Stimulated activated CD8-positive, alpha-beta memory T cell treated with anti-CD3 and anti-CD28 coated beads, Interleukin-2, amount 100 ng/mL, for 1 hour (primary cell): ENCODE measurements around the gene TUBB3.
"Not testable (repeated sequence)": the region's sequence is repeated elsewhere in the genome, so short reads cannot be mapped to it uniquely, and the experiment has no call there.

ENCODE experiments used
- DNase-seq, 2 donors: peaks; one replicate each; pipeline ENCODE4 v3.0.0-alpha.2; 2020; ENCODE audit warnings: low read depth in 2 of 2

The TUBB3 gene

DNA sequence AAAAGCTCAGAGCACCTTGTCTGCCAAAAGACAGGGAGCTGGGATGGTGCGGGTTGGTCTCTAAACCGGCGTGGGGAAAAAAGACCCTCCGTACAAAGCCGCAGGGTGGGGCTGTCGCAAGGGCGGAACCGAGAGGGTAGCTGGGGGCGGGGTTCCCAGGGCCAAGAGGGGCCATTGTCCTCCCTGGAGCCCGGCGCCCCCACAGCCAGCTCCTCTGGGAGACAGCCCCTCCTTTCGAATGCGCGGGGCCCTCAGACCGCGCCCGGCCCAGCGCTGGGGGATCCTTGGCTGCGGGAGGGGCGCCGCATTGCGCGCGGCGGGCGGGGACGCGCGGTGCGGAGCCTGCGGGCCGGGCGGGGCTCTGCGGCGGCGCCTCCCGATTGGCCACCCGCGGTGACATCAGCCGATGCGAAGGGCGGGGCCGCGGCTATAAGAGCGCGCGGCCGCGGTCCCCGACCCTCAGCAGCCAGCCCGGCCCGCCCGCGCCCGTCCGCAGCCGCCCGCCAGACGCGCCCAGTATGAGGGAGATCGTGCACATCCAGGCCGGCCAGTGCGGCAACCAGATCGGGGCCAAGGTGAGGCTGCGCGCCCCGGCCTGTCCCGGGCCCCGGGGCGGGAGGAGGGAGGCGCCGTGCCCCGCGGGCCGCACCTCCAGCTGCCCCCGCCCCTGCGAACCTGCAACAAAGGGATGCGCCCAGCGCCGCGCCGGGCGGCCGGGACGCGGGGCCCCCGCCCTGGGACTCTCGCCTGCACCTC is at the start of gene TUBB3:
TSS of gene TUBB3 (plus strand) at position 459 of the 756 bp plus-strand sequence. CDS start at position 519, 60 bp downstream.
- DNase-seq: no peak

DNA sequence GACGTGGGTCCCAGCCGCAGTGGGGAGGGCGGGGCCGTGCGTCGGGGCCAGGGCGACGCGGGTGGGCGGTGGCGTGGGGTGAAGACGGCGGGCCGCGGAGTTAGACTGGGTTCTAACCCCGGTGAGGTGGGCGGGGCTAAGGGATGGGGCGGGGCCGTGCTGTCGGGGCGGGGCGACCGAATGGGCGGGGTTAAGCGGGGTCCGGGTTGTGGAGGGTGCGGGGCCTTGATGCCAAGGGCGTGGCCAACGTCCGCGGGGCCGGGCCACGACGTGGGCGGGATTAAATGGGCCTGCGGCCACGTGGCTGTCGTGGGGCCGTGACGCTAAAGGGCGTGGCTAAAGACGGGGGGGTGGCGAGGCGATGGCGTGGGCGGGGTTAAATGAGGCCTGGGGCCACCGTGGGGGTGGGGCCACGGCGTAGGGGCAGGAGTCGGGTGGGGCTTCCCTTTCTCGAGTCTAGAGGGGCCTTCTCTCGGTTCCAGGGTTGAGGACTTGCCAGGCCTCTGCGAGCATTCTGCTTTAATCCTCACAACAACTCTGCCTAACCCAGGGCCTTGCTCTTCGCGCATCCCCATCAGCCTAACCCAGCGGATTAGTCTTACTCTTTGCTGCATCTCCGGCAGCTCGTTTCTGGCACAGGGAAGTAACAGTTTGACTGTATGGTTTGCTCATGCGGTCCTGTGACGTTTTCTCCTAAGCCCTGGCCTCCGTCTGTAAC is 49.0 kb upstream of the TUBB3 start:
- DNase-seq: peak; percentile 87 to 91

DNA sequence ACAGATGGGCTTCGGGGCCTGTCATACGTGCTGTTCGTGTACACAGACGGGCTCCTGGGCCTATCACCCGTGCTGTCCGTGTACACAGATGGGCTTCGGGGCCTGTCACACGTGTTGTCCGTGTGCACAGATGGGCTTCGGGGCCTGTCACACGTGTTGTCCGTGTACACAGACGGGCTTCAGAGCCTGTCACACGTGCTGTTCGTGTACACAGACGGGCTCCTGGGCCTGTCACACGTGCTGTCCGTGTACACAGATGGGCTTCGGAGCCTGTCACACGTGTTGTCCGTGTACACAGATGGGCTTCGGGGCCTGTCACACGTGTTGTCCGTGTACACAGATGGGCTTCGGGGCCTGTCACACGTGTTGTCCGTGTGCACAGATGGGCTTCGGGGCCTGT is 44.0 kb upstream of the TUBB3 start:
- DNase-seq: not testable (repeated sequence)

DNA sequence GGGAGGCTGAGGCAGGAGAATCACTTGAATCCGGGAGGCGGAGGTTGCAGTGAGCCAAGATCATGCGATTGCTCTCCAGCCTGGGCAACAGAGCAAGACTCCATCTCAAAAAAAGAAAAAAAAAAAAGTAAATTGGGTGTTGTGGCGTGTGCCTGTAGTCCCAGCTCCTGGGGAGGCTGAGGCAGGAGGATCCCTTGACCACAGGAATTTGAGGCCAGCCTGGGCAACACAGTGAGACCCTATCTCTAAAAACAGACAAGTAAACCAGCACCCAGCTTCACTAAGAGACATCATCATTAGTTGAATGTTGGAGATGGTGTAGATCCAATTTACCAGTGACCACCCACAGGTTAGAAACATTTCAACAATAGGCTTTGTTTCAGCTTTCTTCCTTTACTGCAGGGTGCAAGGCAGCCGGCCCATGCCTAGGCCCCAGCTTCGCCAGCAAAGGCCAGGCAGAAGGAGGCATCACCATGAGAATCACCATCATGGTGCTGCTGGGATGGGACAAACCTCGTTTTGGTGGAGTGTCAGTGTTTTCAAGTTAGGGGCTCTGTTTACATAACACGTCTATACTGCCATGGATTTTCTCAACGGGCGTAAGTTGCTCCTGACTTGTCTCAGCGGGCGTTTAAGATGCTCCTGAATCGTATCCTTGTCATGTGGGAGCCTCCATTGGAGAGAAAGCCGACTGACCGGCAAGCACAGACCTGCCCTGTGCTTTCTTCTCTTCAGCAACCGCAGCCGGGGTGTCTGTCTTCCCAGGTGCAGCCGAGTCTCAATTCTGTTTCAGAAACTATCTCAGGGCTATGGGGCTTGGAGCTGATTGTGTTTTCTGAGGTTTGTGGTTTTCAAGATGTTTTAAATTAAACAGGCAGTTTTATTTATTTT is 42.4 kb upstream of the TUBB3 start:
- DNase-seq: no peak

DNA sequence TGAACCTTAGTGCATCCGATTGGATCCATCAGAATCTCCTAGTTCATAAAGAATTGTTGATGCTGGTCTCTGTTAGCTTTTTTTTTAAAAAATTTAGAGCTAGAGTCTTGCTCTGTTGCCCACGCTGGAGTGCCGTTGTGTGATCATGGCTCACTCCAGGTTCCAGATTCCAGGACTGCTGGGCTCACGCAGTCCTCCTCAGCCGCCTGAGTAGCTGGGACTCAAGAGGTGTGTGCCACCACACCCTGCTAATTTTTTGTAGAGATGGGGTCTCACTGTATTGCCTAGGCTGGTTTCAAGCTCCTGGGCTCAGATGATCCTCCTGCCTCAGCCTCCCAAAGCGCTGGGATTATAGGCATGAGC is 41.8 kb upstream of the TUBB3 start:
- DNase-seq: no peak

DNA sequence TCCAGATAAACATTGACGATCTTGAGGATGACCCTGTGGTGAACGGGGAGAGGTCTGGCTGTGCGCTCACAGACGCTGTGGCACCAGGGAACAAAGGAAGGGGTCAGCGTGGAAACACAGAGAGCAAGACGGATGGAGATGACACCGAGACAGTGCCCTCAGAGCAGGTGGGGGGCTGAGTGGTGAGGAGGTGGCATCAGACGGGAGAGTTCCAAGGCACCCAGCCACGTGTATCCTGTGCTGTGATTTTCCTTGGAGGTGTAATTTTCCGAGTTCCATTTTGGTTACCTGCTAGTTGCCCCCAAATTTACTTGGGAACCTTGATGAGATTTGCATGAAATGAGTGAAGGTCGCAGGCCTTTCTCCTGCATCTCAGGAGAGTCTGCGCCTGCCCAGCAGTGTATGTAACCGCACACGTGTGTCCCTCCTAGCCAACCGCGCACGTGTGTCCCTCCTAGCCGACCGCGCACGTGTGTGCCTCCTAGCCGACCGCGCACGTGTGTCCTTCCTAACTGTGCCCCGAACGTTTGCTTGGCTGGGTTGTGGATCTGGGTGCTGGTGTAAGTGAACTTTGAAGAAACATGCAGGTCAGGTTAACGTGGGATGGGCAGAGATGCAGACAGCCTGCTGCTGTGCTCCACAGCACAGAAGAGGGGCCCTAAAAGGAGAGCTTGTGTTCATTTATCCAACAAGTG is 39.6 kb upstream of the TUBB3 start:
- no peak for DNase-seq

DNA sequence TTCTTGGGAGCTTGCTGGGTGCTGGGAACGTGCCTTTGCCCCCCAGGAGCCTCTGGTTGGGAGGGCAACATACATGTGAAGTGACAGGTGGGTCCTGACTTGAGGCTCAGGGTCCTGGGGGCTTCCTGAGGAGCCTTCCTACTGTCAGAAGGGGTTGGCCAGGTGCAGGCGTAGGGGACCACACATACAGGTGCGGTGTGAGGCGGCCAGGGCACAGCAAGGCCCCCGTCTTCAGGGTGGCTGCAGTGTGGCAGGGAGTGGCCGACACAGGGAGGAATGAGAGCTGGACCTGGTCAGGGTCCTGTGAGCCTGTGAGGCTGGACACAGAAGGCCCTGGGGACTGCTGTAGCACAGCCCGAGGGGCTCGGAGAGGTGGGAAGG is 39.1 kb upstream of the TUBB3 start:
- no peak for DNase-seq

DNA sequence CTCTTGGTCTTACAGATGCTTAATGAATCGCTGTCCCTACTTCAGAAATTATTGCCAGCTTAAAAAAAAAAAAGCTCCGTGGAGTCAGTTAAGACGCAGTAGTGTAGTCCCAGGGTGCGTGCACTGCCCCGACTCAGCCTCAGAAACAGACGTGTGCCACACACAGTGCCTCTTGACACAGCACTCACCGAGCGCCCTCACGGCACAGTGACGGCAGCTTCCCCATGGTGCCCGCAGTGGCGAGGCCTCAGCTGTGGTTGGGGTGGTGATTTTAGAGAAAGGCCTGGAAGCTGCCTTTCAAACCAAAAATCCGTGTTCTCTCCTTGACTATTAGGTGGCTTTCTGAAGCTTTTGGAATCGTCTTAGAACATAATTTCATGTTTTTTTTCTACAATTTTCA is 35.9 kb upstream of the TUBB3 start:
- no peak for DNase-seq

DNA sequence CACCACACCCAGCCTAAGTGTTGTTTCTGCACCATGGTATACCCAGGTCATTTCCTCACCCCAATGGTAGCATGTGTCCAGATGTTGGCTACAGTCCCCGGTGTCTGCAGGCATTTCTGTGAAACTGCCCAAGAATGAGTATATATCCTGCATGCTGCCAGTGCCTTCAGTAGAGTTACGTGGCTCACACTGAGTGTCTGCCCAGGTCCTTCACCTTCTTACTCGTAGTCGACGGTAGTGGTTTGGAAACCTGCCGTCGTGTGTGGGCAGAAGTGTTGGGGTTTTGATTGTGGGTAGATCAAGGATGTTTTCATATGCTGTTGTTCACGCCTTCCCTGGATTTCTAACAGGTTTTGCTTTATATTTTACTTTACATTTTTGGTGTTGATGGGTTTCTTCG is 32.9 kb upstream of the TUBB3 start:
- no peak for DNase-seq

DNA sequence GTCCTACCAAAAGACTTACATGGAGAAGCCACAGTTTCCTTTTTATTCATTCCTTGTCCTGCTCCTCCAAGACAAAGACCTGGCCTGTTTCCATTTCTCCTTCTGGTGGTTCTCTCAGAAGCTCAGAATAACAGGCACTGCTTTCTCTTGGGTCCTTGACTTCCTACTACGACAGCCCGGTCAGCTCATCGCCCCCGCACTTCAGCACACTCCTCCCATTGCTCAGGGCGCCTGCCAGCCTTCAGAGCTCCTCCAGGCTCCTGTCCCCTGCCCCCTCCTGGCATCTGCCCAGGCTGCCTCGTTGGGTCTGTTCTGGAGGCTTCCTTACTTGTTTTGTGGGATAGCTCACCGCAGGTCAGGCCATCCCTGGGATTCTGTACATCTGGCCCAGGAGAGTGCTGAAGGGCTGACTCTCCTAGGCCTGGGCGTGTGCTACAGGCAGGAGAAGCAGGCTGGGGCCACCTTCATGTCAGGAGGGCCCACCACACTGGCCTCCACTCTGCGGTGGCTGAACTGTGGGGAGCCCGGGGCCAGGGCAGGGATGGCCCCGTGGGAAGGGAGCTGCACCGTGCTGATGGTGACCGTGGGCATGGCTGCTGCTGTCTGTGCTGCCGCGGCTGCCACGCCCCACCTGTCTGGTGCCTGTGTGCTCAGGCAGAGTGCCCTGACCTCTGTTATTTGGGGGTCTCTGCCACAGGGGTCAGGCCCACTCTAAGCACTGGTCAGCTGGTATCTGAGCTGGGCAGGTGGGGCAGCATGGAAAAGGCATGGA is 32.1 kb upstream of the TUBB3 start:
- DNase-seq: no peak

DNA sequence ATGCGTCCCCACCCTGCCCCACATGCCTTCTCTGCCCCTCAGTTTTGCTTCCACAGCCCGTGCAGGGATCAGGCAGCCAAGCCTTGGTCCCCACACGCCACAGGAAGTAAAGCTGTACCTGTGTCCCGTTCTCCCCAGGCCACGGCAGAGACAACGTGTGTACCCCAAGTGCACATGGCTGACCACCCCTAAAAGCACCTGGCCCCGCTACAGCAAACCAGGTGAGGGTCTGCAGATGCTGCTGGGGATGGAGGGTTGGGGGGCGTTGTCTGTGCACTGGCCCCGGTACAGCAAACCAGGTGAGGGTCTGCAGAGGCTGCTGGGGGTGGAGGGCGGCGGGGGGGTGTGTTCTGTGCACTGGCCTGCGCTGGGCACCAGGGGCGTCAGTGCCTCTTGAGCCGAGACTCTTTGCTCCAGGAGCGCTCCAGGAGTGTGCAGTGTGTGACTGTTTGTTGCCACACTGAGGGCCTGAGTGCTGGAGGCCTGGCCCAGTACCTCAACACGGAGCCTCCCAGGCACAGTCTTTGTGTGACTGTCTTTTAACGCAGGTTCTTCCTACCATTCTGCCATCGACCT is 31.0 kb upstream of the TUBB3 start:
- no peak for DNase-seq

DNA sequence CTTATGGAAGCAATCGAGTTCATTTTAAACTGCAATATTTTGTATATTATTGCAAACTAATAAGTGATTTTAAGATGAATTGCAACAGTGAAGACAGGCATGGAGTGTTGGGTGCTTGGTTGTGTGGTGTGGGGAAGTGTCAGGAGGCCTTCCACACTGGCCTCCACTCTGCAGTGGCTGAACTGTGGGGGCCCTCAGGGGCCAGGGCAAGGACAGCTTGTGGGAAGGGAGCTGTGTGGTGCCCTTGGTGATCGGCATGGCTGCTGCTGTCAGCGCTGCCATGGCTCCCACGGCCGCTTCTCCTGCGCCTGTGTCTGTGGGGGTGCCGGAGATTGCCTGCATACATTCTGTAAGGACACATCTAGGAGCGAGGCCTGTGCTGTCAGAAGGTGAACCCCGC is 30.5 kb upstream of the TUBB3 start:
- DNase-seq: no peak

DNA sequence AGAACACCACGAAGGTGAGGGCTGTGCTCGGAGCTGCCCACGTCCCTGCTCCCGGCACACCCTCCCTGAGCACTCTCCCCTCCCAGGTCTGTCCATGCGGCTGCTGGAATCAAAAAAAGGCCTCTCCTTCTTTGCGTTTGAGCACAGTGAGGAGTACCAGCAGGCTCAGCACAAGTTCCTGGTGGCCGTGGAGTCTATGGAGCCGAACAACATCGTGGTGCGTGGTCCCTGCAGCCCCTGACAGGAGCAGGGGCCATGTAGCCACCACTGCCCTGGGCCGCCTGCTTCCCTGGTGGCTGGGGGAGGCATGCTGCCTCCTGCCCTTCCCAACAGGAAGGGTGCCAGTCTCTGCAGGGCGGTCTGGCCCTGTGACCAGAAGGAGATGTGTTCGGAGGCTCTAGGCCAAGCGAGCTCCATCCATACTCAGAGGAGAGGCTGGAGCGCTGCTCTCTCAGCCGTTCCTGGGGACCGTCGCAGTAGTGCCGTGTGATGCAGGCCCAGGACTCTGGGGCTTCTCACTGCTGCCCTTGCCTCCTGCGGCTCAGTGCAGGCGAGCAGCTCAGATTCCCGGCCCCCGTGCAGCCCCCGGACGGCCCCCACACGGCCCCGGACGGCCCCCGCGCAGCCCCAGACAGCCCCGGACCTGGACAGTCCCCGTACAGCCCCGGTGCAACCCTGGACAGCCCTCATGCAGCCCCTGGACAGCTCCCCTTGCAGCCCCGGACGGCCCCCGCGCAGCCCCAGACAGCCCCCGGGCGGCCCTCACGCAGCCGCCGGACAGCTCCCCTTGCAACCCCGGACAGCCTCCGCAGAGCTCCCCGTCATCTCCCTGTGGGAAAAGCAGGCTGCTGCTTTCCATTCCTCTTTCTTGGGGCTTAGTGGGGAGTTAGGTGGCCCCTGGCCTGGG is 29.2 kb upstream of the TUBB3 start:
- DNase-seq: no peak

DNA sequence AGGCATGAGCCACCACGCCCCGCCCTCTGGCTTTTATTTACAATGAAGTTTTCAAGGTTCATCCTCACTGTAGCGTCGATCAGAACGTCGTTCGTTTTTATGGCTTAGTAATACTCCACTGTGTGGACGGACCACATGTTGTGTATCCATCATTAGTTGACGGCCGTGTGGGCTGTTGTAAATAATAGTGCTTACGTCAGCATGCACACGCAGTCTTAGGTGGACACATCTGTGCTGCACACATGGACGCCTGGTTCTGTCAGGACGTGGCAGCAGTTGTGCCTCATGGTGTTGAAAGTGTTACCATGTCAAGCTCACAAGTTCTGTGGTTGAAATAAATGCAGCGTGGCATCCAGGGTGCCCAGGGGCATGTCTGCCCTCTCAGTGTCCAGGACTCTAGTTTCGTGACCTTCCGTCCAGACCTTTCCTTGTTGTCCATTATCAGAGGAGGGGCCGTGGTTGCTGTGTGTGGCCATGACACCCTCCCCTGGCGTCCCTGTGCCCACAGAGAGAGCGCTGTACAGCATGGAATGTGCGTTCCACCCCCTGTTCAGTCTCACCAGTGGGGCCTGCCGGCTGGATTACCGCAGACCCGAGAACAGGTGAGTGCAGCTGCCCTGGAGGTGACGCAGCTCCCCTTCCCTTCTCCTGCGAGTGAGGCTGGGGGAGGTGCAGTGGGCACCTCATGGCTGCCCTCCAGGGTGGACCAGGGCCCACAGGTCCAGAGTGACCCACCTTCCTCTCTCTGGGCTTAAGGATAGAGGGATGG is 27.5 kb upstream of the TUBB3 start:
- DNase-seq: no peak

DNA sequence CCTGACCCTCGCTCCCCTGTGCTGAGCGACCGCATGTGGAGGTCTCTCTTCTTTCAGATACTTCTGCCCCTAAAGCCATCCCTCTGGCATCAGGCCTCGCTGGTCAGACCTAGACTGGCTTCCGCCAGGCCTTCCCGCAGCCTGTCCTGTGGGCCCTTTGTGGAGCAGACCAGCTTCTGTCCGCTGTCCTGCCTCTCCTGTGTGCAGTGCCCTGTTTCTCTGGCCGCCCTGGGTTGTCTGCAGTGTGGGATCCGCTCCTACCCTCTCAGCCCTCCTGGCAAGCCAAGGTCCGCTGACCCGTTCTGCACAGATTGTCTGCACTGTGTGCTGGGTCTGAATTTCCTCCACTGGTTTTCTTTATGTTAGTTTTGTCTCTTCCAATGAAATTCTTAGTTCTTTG is 25.9 kb upstream of the TUBB3 start:
- no peak for DNase-seq

DNA sequence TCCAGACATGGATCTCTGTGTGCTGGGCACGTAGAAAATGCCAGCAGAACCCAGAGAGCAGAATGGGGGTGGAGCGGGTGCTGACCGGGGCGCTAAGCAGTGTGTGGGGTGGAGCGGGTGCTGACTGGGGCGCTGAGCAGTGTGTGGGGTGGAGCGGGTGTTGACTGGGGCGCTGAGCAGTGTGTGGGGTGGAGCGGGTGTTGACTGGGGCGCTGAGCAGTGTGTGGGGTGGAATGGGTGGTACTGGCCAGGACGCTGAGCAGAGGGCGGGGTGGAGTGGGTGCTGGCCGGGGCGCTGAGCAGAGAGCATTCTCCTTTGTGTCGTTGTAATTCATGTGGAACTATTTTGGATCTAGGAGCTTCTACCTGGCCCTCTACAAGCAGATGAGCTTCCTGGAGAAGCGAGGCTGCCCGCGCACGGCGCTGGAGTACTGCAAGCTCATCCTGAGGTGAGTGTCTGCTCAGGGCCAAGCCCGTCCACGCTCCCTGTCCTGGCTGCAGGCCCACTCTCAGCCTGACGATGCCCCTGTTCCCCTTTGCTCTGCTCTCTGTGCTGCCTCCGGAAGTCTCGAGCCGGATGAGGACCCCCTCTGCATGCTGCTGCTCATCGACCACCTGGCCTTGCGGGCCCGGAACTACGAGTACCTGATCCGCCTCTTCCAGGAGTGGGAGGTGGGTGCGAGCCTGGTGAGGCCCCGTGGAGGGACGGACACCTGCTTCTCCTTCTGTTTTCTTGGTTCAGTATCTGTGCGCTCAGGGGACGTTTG is 24.8 kb upstream of the TUBB3 start:
- DNase-seq: no peak

DNA sequence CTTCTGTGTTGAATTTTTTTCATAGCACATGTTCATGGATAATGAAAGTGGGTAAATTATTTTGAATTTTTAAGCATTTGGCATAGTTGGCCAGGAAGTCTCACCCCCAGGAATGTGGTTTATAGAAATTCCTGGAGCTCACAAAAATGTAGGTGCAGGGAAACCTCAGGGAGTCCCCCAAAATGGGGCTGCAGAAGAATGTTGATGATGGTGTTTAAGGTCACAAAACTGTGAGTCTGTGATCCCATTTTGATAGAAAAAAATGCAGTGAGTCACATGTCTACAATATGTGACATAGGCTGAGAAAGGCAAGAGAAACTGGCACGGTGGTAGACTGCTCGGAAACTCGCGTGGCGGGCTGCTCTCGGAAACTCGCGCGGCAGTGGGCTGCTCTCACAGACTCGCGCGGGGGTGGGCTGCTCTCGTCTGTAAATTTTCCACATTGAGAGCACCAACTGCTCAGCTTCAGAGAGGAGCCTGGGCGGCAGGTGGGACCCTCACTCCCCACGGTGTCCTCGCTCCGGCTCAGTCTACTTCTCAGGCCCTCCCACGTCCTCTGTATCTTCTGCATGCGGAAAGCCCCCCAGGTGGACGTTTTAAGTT is 23.2 kb upstream of the TUBB3 start:
- DNase-seq: no peak

DNA sequence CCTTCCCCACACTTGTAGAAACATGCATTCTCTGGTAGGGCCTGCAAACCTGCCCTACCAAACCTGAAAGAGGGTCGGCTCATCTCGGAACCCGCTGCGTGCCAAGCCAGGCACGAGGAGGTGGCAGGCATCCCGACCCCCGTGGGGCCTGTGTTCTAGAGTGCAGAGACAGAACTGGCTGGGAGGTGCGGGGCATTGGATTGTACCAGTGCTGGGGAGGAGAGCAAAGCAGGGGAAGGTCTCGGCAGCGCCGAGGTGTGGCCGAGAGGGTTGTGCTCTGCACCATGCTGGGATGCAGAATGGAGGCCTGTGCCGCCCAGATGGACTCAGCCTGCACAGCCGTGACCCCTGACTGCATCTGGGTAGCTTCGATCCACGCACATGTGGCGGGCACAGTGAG is 22.3 kb upstream of the TUBB3 start:
- DNase-seq: no peak
